AG04449 (cell line): ENCODE results near the gene LGALS3BP.

Experiments
- CTCF ChIA-PET: fragments of 350-600 bp; formaldehyde crosslinking; extraction: SDS; loops from one replicate; lab custom pipeline; 2021; ENCODE audit warnings: antibody characterized with exemption; lab: Yijun Ruan, JAX
- POLR2A ChIA-PET: fragments of 400-600, 350-600 bp; formaldehyde crosslinking; extraction: SDS; loops from one replicate; lab custom pipeline; 2020; ENCODE audit warnings: antibody characterized with exemption, inconsistent platforms; lab: Yijun Ruan, JAX
- DNase-seq: peaks from one replicate; pipeline ENCODE4 v3.0.0-alpha.2; 2010; ENCODE audit warnings: low read depth, low spot score
- H3K4me3 ChIP-seq: 2 replicates; pipeline ENCODE4 v1.5.1; 2011; ENCODE audit warnings: low read depth, mild to moderate bottlenecking, control low read depth, low read length
- TF ChIP-seq, protein P1 (sequence below): IDR thresholded peaks from one replicate; pipeline ENCODE4 v1.5.1; 2011; ENCODE audit warnings: mild to moderate bottlenecking, moderate library complexity, low read length, control low read depth, inconsistent platforms; ENCODE audit not compliant: insufficient read depth; ENCODE audit errors: missing control alignments

The LGALS3BP gene

GRCh38 chr17:78956254-78956653 lies 23.5 kb downstream of the LGALS3BP start:
- H3K4me3 ChIP-seq, result no peak overlapping the region
- CTCF ChIA-PET, result interaction anchor here (1.2 to 10.6 kb wide), 2 partner anchors 15 to 19 kb away, joined by 3 to 107 read pairs; no protein-coding TSS in a partner anchor
- TF ChIP-seq, protein P1, sequence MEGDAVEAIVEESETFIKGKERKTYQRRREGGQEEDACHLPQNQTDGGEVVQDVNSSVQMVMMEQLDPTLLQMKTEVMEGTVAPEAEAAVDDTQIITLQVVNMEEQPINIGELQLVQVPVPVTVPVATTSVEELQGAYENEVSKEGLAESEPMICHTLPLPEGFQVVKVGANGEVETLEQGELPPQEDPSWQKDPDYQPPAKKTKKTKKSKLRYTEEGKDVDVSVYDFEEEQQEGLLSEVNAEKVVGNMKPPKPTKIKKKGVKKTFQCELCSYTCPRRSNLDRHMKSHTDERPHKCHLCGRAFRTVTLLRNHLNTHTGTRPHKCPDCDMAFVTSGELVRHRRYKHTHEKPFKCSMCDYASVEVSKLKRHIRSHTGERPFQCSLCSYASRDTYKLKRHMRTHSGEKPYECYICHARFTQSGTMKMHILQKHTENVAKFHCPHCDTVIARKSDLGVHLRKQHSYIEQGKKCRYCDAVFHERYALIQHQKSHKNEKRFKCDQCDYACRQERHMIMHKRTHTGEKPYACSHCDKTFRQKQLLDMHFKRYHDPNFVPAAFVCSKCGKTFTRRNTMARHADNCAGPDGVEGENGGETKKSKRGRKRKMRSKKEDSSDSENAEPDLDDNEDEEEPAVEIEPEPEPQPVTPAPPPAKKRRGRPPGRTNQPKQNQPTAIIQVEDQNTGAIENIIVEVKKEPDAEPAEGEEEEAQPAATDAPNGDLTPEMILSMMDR, result no peak
- no peak for DNase-seq
- POLR2A ChIA-PET, result no interaction called here

DNA sequence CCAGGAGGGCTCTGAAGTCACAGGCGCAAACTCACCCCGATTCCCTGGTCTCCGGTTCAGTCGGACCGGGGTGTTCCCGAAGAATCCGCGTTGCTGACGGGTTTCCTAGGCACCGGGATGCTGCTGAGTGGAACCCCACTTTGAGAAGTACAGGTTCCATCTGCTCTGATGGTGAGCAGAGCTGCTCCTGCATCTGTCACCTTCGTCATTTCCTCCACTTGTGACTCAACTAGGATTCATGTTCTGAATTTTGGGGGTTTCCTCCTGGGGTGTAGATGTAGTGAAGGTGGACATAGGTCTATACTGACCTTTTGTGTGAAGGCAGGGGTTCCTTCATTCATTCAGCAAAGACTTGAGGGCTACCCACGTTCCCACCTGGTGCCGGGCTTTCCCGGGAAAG lies 25.0 kb downstream of the LGALS3BP start:
- CTCF ChIA-PET, result interaction anchor here (6.4 kb wide), 1 partner anchor 17 kb away, joined by 41 read pairs; no protein-coding TSS in a partner anchor
- POLR2A ChIA-PET, result no interaction called here

DNA sequence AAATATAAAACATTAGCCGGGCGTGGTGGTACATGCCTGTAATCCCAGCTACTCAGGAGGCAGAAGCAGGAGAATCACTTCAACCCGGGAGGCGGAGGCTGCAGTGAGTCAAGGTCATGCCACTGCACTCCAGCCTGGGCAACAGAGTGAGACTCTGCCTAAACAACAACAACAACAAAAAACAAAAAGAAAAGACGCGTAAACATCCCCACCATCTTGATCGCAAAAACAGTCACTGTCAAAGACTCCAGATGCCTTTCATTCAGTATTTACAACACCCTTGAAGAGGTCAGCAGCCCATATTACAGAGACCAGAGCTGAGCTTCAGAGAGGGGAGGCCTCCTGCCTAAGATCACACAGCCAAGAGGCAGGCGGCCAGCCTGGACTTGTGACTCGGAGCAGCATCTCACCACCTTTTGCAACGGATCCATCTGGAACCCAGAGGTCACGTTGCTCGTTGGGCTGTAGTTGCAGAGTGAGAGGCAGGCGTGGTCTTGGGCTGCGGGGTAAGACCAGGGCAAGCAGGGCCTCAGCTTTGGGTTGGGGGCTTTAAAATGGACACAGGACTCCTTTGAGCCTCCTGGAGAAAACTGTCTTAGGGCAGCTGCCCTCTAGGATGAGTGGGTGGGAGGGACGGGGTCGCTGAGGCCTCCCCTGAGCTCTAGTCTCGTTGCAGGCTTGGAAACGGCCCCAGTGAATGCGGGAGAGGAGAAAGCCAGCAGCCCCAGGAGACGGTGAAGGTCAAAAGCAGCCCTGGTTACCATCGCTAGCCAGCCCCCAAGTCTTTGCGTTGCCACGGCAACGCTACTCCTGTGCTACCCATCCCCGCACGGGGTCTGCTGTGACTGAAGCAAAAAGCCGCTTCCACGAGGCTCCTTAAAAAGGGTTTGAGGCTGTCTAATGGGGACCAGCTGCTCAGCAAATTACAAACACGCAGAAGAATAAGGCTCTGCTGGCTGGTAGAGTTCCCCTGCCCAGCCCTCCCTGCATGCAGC lies 26.1 kb downstream of the LGALS3BP start:
- ChIA-PET POLR2A (interaction anchor here (1.0 kb wide), 1 partner anchor 18 kb away, joined by 3 read pairs; no protein-coding TSS in a partner anchor), CTCF (interaction anchor here (1.0 to 6.4 kb wide), 4 partner anchors 9 to 57 kb away, joined by 3 to 41 read pairs (median 4); no protein-coding TSS in a partner anchor)
- no peak for DNase-seq
- H3K4me3 ChIP-seq, result no peak overlapping the region
- TF ChIP-seq, protein P1, result no peak

More for the DNA sequence above, 25.0 kb downstream of the LGALS3BP start:
- H3K4me3 ChIP-seq, result no peak overlapping the region
- DNase-seq, result no peak
- TF ChIP-seq, protein P1, result no peak

DNA sequence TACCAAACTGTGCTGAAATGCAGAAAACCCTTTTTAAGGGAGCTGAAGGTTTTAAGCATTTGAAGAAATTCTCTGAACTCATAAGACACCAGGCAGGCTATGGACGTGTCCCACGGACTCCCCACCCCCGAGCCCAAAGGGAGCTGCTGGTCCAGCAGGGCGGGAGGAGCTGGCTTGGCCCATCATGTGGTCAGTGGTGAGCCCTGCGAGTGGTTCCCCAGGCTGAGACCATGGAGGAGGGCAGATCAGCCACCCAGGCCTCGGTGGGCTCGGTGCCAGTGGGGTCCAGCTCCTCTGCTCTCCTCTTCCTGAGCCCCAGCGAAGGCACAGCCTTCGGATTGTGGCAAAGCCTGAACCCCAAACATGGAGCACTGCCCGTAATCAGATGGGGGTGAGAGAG lies 27.0 kb downstream of the LGALS3BP start:
- no peak for DNase-seq
- CTCF ChIA-PET, result interaction anchor here (1.0 to 6.4 kb wide), 5 partner anchors 10 to 87 kb away, joined by 3 to 41 read pairs (median 4); no protein-coding TSS in a partner anchor

GRCh38 chr17:78951967-78952551 lies 27.7 kb downstream of the LGALS3BP start:
- DNase-seq, result no peak
- ChIA-PET CTCF (interaction anchor here (1.0 to 6.4 kb wide), 5 partner anchors 11 to 86 kb away, joined by 3 to 41 read pairs (median 4); no protein-coding TSS in a partner anchor), POLR2A (no interaction called here)
- TF ChIP-seq, protein P1, result no peak
- H3K4me3 ChIP-seq, result no peak overlapping the region

More for the DNA sequence above, 27.0 kb downstream of the LGALS3BP start:
- TF ChIP-seq, protein P1, result no peak
- H3K4me3 ChIP-seq, result no peak overlapping the region
- POLR2A ChIA-PET, result interaction anchor here (1.0 kb wide), 1 partner anchor 17 kb away, joined by 3 read pairs; no protein-coding TSS in a partner anchor
